NCI-H1417 treated with DMSO at 0.1 percent for 48 hours (cell line): Measurements from ENCODE around the gene ZGRF1.
A peak's percentile ranks its signal among the peaks of the same experiment; 100 is the strongest.
"Not testable (repeated sequence)": the region's sequence is repeated elsewhere in the genome, so short reads cannot be mapped to it uniquely, and the experiment has no call there.

Experiments
- DNase-seq: peaks from one replicate; lab custom pipeline; 2025; lab: John Stamatoyannopoulos, UW

ZGRF1 gene, protein sequence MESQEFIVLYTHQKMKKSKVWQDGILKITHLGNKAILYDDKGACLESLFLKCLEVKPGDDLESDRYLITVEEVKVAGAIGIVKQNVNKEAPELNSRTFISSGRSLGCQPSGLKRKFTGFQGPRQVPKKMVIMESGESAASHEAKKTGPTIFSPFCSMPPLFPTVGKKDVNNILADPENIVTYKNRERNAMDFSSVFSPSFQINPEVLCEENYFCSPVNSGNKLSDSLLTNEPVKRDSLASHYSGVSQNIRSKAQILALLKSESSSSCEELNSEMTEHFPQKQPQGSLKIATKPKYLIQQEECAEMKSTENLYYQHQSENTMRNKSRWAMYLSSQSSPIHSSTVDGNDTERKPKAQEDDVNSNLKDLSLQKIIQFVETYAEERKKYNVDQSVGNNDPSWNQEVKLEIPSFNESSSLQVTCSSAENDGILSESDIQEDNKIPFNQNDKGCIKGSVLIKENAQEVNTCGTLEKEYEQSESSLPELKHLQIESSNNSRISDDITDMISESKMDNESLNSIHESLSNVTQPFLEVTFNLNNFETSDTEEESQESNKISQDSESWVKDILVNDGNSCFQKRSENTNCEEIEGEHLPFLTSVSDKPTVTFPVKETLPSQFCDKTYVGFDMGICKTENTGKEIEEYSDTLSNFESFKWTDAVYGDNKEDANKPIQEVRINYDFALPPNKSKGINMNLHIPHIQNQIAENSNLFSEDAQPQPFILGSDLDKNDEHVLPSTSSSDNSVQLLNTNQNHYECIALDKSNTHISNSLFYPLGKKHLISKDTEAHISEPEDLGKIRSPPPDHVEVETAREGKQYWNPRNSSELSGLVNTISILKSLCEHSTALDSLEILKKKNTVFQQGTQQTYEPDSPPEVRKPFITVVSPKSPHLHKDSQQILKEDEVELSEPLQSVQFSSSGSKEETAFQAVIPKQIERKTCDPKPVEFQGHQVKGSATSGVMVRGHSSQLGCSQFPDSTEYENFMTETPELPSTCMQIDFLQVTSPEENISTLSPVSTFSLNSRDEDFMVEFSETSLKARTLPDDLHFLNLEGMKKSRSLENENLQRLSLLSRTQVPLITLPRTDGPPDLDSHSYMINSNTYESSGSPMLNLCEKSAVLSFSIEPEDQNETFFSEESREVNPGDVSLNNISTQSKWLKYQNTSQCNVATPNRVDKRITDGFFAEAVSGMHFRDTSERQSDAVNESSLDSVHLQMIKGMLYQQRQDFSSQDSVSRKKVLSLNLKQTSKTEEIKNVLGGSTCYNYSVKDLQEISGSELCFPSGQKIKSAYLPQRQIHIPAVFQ (N-terminal part only)

DNA sequence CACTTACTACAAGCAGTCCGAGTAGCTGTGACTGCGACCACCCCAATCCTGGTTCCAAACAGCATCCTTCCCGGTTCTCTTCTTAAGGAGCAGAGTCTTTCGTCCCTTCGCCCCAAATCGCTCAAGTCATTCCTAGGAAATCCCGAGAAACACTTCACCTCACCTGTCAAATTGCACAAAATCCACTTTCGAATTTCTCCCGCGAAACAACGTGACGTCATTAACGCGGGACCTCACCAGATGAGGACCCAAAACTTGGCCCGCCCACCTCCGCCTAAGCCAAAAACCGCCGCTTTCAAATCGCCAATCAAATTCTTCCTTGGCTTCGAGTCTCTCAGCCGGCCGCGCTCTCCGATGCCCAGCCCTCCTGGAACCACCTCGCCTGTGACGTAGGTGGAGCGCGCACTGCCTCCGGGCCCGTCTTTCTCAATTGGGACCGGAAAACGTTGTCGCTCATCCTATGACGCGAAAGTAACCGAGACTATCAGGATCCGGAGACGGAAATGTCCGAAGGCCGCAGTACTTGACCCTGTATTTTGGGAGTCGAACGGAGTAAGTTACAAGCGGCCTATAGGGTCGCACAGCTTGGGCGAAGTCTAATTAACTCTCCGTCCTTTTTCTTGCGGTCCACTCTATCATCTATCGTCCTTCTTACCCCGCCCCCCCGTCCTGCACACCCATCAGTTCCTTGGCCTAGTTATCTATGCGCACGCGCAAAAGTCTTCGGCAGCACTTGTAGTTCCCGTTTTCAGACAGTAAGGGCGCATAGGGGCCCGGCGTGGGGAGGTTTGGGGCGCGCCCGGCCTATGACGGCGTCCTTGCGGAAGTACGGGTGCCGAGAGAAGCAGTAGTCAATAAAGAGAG lies at the start of gene ZGRF1, which contains the start of gene LARP7:
Gene ZGRF1 (minus strand): TSS at position 222 of the 864 bp plus-strand sequence. CDS start 3,733 bp downstream, outside the sequence.
Gene LARP7 (plus strand): TSS at position 456 of the 864 bp plus-strand sequence. CDS start 7,527 bp downstream, outside the sequence.
- DNase-seq, result peak; percentile 92

DNA sequence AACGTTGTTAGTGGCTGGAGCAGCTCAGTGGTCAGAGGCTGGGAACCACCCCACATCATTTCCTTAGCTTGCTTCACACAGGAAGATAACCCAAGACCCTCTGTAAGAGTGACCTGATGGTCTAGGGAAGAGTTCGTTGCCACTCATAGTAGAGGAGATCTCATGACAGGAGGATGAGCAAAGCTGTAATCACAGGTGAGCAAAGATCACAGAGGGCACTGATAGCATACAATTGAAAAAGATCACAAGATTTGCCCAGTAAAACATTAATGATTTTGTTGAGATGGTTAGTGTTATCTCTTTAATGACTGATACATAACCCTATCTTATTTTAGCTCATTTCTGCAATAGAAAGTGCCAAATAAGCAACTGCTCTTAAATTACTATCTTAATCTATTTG lies 44.3 kb upstream of the ZGRF1 start:
- DNase-seq, result no peak

DNA sequence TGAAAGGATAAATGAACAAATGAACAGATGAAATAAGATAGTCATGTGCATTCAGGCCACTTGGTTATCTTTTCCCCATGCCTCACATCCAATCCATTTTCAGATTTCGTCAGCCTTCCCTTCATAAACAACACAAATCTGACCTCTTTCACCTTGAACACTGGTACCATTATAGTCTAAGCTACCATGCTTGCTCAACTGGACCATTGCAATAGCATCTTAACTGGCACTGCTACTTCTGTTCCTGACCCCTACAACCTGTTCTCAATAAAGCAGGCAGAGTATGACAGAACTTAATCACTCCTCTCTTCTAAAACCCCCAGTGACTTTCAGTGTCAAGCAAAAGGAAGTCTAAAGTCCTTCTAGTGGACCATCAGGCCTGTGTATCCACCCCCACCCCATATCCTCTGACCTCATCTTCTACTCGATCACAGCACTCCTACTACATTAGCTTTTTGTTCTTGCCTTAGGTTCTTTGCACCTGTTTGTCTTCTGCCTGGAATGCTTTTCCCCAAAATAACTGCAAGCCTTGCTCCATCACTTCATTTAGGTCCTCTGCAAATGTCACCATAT lies 40.9 kb upstream of the ZGRF1 start:
- no peak for DNase-seq

DNA sequence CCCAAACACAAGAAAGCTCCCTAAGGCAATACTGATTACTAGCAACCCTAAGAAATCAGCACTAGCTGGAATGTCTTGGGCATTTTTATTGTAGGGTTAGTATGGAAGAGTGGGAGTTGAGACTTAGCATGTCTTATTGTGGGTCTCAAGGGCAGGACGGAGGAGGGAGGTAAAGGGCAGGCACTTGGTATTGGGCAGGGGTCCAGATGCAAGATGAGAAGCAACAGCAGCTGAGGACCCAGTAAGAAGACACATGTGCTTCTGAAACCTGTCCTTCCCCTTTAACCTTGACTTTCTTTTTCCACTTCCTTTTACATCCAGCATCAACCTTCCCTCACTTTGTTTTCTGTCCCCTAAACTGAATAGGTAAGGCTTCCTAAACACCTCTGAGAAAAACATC lies 37.7 kb upstream of the ZGRF1 start:
- DNase-seq, result no peak

DNA sequence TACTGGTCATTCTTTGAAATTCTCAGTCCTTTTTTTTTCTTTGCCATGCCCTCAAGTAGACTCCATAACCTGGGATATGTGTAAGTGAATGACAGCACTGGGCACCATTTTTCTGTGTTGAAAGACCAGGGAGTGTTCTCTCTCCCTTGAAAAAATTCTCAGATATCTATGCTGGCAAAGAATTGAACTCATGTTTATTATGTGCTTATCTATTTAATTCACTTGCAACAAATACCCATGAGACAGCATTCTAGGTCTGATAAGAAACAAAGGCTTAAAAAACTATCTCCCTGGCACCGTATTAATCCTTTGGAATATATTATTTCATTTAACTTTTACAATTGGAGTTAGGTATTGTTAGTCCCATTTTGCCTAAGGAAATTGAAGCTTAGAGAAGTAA lies 37.0 kb upstream of the ZGRF1 start:
- no peak for DNase-seq

DNA sequence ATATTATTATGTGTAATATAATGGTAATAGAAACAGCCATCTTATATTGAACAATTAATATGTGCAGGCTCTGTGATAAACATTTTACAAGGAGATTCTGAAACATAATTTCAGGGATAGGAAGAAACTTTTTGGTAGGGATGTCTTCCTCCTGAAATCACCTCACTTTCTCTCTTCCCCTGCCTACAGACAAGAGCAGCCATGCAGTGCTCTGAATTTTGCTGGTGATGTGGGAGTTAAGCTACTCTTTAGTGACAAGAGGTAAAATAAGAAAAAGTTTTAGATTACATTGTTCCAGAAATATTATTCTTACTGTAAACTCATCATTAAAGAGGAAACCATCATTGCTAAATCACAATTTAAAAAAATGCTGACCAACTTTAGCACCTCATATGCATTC lies 36.4 kb upstream of the ZGRF1 start:
- no peak for DNase-seq

DNA sequence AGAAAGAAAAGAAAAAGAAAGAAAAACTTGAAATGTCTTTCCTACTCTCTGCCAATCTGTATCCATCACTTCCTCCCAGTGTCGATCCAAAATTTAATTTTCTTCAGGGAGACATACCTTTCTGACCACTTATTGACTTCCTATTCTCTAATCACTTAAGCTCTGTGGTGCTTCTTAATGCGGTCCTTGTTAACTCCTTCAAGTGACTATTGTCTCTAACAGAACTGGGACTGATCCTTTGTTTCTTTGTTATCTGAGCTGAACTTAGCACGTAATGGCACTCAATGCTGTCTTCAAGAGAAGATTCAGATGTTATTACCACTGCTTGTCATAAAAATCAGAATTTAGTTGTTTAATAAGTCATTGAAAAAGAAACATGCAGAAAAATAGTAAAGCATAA lies 31.4 kb upstream of the ZGRF1 start:
- DNase-seq, result no peak

DNA sequence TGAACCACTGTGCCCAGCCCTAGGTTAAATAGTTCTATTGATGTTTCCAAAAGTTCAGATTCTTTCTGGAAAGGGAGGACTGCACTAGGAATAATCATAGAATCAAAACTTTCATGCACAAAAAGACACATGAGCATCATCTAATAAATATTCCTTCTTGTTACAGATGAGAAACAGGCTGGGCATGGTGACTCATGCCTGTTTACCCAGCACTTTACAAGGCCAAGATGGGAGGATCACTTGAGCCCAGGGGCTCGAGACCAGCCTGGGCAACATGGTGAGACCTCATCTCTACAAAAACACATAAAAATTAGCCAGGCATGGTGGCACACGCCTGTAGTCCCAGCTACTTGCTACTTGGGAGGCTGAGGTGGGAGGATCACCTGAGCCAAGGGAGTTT lies 27.9 kb upstream of the ZGRF1 start:
- DNase-seq, result no peak

DNA sequence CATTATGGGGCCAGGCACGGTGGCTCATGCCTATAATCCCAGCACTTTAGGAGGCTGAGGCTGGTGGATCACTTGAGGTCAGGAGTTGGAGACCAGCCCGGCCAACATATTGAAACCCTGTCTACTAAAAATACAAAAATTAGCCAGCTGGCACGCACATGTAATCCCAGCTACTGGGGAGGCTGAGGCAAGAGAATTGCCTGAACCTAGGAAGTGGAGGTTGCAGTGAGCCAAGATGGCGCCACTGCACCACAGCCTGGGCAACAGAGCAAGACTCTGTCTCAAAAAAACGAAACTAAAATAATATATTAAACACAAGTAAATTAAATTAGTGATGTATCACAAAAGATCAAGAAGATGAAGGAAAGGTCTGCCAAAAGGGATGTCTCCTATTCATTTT lies 19.4 kb upstream of the ZGRF1 start:
- not testable (repeated sequence) for DNase-seq

DNA sequence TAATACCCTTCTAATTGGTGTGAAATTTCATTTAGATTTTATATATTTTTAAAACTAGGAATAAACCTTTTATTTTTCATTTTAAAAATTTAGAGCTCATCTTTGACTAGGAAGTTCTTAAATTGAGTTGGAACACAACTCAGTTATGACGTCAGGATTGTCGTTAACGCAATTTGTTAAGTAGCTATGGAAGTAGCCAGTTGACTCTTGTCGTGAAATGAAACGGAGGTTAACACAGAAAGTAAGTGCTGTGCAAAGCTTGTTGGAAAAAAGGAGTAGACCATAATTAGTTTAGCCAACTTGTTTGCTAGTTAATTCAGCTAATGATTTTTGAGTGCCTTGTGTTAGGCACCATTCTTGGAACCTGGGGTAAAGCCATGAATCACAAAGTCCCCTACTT lies 18.6 kb upstream of the ZGRF1 start:
- no peak for DNase-seq

DNA sequence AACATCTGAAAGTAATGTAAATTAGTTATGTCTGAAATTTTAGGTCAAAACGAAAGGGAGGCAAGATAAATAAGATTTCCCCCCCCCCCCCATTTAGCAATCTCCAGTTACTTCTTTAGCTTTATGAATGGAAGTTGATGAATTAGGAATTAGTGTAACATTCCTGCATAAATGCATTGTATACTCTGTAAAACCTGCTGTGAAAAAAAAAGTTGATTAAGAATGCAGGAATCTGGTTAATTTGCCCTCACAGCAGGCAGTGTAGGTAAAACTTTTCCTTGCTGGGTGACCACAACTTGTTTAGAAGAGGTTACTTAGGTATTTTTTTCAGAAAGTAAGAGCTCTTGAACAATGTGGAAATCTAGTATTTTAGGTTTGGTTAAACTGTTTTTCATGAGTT lies 15.5 kb upstream of the ZGRF1 start:
- no peak for DNase-seq

DNA sequence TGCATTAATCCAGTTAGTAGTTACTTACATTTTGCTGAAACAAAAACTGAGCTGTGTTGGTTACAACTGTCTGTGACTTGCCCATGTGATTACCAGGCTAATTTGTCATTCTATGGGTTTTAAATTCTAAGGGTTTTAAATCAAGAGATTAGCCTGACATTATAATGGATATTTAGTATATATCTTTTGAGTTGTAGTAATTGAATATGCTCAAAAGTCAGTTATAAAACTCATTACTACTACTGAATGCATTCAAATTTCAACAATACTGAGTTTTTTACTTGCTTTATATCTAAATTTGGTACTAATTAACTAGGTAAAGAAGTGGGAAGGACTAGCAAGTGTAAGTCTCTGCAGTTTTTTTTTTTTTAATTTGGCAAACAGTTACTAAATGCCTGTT lies 14.9 kb upstream of the ZGRF1 start:
- DNase-seq, result no peak

DNA sequence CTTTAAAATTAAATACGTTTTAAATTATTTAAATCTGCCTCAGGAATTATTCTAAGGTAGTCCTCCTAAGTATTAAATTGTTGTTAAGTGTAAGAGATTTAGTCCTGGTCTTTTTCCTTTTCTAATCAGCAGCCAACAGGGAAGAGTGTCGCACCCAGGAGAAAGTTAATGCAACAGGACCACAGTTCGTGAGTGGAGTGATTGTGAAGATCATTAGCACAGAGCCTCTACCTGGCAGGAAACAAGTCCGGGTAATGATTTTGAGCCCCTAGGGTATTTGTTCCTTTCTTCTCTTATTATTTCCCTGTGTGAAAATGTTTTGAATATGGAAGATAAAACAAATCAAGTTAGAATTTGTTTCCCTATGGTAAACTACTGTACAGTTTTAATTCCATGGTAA lies 13.6 kb upstream of the ZGRF1 start:
- DNase-seq, result no peak

DNA sequence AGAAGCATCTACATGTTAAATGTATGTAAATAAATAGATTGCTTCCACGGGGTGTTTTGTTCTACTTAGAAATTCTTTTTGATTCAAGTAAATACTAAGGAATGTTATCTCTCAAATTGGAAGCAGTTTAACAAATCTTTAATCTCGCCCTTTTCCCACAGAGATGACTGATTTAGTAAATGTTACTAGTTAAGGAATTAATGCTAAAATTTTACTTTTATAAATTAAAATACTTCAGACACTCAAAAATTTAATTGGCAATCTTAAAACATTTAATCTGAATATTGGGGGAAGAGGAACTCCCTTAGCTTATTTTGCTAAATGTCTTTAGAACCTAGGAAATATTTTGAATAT lies 12.3 kb upstream of the ZGRF1 start:
- no peak for DNase-seq

DNA sequence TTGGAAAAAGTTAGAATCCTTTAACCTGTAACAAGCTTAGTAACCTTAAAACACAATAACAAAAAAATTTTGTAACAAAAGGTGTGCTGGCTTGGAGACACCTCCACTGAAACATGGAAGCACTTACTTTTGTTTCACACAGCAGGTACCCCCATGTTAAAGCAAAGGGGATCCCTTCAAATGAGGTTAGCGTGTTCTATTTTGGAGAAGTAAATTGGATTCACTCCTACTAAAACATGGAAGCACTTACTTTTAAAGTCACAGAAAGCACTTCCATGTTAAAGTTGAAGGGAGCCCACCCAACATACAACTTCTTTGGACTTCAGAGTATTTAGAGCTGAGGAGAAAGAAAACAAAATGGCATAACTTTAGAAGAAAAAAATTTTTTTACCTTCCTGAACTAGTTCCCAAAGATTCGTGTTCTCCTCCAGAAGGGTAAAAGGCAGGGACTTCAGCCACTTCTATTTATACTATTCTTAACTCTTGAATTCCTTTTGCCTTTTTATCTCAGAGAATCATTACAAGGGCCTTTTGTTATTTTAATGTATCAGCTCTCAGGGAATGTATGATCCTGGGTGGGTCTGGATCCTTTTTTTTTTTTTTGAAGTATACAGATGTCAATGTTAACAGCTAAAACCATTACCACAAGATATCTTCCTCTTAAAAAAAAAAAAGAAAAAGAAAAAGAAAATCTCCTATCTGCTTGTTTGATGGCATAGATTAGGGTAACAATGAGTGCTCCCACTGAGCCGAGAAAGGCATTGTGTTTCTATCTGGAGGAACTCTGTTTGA lies 11.8 kb upstream of the ZGRF1 start:
- no peak for DNase-seq

DNA sequence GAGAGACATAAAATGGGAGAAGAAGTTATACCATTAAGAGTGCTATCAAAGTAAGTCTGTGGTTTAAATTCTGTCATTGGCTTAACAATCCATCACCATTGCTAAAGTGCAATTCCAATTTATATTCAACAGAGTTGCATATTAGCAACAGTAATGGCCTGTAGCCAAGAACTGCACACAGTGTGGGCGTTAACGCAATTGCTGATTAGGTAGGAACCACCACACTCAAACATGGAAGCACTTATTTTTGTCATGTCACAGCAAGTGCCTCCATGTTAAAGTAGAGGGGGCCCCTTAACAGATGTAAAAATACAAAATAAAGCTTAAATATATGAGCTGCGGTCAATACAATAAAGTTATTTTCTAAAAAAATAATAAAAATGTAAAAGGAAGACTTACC lies 11.1 kb upstream of the ZGRF1 start:
- DNase-seq, result no peak

DNA sequence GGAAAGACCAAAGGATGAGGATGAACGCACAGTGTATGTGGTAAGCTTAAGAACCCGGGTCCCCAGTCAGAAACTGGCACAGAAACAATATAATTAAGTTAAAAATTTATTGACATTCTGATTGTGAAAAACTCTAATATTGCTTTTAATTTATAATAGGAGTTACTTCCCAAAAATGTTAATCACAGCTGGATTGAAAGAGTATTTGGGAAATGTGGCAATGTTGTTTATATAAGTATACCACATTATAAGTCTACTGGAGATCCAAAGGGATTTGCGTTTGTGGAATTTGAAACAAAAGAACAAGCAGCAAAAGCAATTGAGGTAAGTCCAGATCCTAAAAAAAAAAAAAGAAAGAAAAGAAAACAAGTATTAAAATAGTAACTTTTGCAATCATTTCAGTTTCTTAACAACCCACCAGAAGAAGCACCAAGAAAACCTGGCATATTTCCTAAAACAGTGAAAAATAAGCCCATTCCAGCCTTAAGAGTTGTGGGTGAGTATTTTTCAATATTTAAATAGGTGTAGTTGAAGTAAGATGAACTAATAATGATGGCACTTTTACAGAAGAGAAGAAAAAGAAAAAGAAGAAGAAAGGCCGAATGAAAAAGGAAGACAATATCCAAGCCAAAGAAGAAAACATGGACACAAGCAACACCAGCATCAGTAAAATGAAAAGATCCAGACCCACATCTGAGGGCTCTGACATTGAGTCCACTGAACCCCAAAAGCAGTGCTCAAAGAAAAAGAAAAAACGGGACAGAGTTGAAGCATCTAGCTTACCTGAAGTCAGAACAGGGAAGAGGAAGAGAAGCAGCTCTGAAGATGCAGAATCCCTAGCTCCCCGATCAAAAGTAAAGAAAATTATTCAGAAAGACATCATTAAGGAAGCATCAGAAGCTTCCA lies 10.2 kb upstream of the ZGRF1 start:
- DNase-seq, result no peak

DNA sequence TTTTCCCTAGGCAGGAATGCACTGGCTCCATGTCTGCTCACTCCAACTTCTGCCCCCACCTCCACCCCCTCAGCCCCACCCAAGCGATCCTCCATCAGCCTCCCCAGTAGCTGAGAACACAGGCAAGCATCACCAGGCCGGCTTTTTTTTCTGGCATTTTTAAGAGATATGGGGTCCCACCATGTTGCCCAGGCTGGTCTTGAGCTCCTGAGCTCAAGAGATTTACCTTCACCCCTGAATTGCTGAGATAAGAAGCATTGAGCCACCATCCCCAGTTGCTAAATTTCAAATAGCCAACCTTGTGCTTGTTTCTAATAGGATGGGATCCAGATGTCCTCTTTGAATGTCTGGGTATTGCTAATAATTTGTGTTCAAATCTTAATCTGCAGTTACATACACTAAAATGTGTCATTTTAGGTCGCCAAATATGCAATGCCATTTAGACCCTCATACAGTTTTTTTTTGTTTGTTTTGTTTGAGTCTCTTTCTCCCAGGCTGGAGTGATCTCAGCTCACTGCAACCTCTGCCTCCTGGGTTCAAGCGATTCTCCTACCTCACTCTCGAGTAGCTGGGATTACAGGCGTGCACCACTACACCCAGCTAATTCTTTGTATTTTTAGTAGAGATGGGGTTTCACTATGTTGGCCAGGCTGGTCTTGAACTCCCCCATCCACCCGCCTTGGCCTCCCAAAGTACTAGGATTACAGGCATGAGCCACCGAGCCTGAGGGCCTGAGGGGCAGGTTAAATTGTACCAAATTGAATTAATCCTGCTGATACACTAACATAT lies 9.0 kb upstream of the ZGRF1 start:
- DNase-seq, result no peak
